Activated CD8-positive, alpha-beta memory T cell treated with anti-CD3 and anti-CD28 coated beads, Interleukin-2, amount 50 U/mL, for 24 hours (primary cell): ENCODE data around the gene TMEM176A.
"Not testable (repeated sequence)": the region's sequence is repeated elsewhere in the genome, so short reads cannot be mapped to it uniquely, and the experiment has no call there.

Source experiments
- DNase-seq: peaks from one replicate; pipeline ENCODE4 v3.0.0-alpha.2; 2020; ENCODE audit errors: extremely low read depth

The TMEM176A gene, protein sequence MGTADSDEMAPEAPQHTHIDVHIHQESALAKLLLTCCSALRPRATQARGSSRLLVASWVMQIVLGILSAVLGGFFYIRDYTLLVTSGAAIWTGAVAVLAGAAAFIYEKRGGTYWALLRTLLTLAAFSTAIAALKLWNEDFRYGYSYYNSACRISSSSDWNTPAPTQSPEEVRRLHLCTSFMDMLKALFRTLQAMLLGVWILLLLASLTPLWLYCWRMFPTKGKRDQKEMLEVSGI

DNA sequence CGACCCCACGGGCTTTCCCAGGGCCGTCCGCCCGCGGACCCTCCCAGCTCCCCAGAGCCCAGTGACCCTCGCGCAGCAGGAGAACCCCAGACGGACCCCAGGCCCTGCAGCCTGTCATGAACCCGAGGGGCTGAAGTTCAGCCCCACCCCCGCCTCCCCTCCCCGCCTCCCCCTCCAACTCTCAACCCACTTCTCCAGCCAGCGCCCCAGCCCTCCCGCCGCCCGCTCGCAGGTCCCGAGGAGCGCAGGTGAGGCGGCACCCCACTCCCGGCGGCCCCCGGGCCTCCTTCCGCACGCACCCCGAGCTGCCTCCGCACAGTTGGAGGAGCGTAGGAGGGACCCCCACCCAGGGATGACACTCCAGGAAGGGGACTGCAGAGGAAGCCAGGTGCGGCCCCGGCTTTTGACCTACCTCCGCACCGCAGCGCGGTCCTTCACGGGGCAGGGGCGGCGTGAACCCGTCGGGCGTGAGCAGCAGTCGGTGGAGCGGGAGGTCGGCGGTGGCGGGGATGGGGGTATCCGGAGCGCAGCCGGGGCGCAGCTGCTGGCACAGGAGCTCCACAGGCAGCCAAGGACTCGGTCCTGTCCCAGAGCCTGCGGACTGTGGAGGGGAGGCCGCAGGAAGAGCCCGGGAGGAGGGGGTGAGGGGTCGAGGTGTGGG lies at the start of gene TMEM176A:
Gene TMEM176A, plus strand, starts transcription at position 189 of the 661 bp plus-strand sequence. CDS start 782 bp downstream, outside the sequence.
- DNase-seq = no peak

DNA sequence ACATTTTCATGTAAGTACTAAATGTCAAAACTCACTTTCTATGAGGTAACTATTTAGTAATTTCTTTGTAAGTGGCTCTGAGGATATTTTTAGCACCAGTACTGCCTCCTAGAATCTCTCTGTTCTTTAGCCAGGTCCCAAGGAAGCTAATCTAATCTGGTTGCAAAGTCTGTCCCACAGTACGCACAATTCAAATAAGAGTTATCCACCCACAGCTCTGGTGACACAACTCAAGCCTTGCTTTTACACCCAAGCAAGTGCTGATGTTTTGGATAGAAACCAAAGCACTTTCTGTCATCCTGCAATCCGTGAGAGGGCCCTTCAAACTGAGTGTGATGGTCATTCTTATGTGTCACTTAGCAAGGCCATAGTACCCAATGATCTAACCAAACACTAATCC lies 48.9 kb upstream of the TMEM176A start:
- no peak for DNase-seq

DNA sequence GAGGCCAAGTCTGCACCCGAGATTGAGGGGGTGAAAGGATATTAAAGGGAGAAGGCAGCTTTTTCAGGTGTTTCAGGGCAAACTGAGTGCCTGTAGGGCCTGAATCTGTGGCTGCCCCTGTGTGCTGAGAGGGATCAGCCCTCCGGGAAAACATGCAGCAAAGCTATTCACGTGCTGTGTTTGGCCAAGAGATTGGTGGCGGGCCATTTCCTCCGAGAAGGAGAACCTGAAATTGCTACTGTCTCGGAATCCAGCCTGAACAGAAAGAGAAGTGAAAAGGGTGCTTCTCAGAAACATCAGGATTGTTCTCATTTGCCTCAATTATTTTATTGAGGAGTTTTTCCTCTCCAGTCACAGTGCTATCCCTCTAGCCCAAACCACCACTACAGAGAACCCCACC lies 47.3 kb upstream of the TMEM176A start:
- DNase-seq = no peak

GRCh38 chr7:150753826-150754603 lies 46.6 kb upstream of the TMEM176A start:
- no peak for DNase-seq

- no peak for DNase-seq
These were observed 45.6 kb upstream of the TMEM176A start for GRCh38 chr7:150754951-150755350.

DNA sequence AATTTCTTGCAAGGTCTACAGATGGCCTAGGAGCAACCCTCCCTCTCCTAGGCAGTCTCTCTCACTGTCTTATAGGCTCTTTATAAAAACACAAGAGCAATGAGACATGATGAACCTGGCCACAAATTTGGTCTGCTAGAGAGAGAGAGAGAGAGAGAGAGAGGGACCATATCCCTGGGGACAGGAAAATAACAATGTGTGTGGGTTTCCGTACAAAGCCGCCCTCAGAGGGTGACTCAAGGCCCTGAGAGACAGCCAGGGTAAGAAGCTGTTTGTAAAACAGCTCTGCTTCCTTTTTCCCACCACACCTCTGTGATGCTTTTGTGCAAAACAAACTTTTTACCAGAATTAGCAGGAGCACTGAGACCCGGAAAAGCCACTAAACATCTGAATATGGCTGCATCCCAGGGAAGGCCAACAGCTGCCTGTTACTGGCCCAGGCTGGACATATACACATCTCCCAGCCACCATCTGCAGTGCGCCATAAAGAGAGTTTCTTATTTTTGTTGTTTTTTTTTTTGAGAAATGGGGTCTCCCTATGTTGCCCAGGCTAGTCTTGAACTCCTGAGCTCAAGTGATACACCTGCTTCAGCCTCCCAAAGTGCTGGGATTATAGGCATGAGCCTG lies 45.0 kb upstream of the TMEM176A start:
- DNase-seq = no peak

GRCh38 chr7:150756166-150756565 lies 44.4 kb upstream of the TMEM176A start:
- DNase-seq = no peak

DNA sequence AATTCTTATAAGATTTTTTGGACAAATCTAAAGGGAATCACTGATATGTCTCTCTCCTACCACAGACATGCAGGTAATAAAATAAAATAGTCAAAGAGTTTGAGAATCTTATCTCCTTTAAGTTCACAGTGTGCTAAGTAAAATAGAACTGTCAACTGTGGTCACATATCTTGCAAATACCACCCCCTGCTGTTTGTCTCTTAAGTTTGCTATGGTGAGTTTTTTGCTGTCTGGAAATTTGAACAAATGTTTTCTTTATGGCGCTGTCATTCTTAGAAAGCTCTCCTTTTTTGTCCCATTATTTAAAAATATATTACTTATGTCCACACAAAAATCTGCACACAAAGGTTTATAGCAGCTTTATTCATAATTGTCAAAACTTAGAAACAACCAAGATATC lies 43.7 kb upstream of the TMEM176A start:
- DNase-seq = no peak

DNA sequence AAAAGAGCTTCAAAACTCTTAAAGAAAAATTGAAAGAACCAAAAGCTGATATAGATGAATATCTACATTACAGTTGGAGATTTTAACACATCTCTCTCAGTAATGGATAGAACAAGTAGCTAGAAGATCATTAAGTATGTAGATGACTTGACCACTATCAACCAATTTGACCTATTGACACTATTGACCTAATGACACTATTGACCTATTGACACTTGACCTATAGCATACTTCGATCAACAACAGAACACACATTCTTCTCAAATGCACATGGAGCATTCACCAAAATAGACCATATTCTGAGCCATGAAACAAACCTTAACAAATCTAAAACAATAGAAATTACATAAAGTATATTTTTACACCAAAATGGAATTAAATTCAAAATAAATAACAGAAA lies 41.1 kb upstream of the TMEM176A start:
- DNase-seq = no peak

DNA sequence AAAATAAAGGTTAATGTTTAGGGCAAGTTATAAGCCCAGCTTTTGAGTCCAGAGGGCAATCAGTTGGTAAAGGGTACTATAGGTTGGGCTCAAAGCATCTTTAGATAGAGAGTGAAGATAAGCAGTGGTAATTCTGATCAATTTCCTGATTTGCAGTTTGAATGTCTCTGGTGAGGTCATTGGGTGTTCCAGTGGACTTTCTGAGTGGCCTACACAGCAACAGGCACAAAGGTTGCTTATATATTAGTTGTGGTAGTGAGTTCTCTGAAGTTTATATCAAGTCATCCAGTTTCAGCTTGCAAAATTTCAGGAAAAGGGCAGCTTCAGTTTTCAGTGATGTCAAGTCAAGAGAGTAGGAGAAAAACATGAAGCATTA lies 34.2 kb upstream of the TMEM176A start:
- no peak for DNase-seq

- DNase-seq = no peak
These were observed 30.8 kb upstream of the TMEM176A start for GRCh38 chr7:150769768-150770167.

GRCh38 chr7:150774131-150774530 lies 26.4 kb upstream of the TMEM176A start:
- DNase-seq = not testable (repeated sequence)

GRCh38 chr7:150778014-150778737 lies 22.4 kb upstream of the TMEM176A start:
- no peak for DNase-seq

- peak; percentile 51 for DNase-seq
These were observed 21.7 kb upstream of the TMEM176A start for GRCh38 chr7:150778738-150779301.

GRCh38 chr7:150780292-150780691 lies 20.3 kb upstream of the TMEM176A start:
- no peak for DNase-seq

DNA sequence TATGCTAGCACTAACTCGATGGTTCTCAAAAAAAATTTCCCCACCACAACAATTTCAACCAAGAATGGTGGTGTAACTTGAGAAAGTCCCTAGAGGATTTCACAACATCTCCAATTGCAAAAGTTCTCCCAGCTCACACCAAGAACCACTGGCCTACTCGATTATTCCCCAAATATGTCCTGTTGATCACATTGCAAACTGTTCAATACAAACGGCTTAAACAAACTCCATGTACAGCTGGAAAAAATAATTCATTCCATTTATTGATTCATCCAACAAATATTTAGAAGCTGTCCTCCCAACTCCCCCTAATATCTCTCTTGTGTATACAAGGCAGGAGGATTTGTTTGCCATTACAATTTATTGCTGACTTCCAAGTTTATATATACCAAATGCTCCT lies 19.5 kb upstream of the TMEM176A start:
- DNase-seq = no peak

DNA sequence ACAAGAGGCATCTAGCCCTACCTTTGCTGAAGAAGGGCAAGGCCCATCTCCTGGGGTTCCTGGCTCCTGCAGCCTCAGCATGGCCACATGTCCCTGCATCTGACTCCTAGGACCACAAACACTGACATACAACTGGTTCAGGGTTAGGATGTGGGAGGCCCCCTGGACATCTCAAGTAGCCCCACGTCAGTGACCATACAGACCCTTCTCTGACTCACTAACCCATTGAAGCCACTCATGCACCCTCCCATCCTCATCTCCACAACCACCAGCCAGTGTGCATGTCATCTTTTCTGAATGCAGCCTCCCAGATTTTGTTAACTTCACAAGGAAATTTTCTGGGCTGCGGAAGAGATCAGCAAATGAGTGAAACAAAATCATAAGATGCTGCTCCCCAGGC lies 18.6 kb upstream of the TMEM176A start:
- no peak for DNase-seq

DNA sequence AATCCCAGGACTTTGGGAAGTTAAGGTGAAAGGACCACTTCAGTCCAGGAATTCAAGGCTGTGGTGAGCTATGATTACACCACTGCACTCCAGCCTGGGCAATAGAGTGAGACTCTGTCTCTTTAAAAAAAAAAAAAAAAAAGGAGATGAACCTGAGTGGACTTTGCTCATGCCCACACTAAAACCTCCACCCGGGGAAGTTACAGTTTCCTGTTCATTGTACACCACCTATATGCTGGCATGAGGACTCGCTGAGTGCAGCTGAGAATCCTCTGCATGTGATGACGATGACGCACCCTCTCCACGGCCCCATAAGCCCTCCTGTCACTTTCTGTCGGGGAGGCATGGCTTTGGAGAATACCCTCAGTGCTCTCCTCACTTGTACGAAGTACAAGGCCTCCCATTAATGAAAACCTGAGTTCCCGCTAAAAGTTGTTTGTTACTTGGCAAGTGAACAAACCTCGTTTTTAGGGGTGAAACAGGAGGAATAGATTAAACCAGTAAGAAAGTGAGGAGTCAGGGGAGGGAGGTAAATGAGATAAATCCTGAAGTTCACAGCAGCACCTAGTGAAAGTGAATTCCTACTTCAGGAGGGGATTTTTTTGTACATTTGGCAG lies 16.3 kb upstream of the TMEM176A start:
- DNase-seq = no peak

DNA sequence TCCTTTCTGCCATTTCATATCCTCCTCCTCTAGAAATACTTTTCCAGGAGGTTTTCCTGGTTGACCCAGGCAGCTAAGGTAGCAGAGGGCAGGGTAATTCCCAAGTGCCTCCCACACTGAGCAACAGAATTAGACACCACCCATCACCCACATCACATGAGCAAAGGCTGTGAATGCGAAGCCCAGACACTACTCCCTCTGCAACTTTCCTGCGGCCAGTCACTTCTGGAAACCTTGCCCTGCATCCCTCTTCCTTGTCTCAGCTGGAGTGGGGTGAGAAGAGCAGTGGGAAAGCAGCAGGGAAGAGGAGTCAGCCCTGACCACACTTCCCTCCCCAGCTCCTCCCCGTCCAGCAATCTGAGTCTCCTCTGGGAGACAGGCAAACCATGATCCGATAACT lies 15.6 kb upstream of the TMEM176A start:
- no peak for DNase-seq

- no peak for DNase-seq
These were observed 13.0 kb upstream of the TMEM176A start for GRCh38 chr7:150787321-150788281.
